ENCODE measurements around the gene ELOB.
"Not testable (repeated sequence)": the region's sequence is repeated elsewhere in the genome, so short reads cannot be mapped to it uniquely, and the experiment has no call there.

ELOB gene

GRCh38 chr16:2744711-2745110 lies 32.4 kb downstream of the ELOB start:
- no peak for DNase-seq

- no peak for DNase-seq
Observed at GRCh38 chr16:2743007-2743810, 33.9 kb downstream of the ELOB start.

- no peak for DNase-seq
Observed at GRCh38 chr16:2742323-2743006, 34.6 kb downstream of the ELOB start.

GRCh38 chr16:2741168-2741567 lies 35.9 kb downstream of the ELOB start:
- DNase-seq, result no peak

- no peak for DNase-seq
Observed at GRCh38 chr16:2740476-2740875, 36.6 kb downstream of the ELOB start.

GRCh38 chr16:2739625-2740430 lies 37.3 kb downstream of the ELOB start:
- DNase-seq, result no peak

GRCh38 chr16:2738615-2739014 lies 38.5 kb downstream of the ELOB start:
- DNase-seq, result no peak

GRCh38 chr16:2737895-2738418 lies 39.1 kb downstream of the ELOB start:
- no peak for DNase-seq

- no peak for DNase-seq
Observed at GRCh38 chr16:2737238-2737605, 39.9 kb downstream of the ELOB start.

- no peak for DNase-seq
Observed at GRCh38 chr16:2736476-2737237, 40.4 kb downstream of the ELOB start.

- peak; percentile 30 to 67 for DNase-seq
Observed at GRCh38 chr16:2734844-2735515, 42.1 kb downstream of the ELOB start.

GRCh38 chr16:2728034-2728433 lies 49.0 kb downstream of the ELOB start:
- DNase-seq, result no peak

GRCh38 chr16:2726923-2727322 lies 50.2 kb downstream of the ELOB start:
- no peak for DNase-seq

GRCh38 chr16:2724816-2725348 lies 52.2 kb downstream of the ELOB start:
- DNase-seq, result no peak

- no peak for DNase-seq
Observed at GRCh38 chr16:2724088-2724676, 52.9 kb downstream of the ELOB start.

GRCh38 chr16:2721634-2722173 lies 55.4 kb downstream of the ELOB start:
- DNase-seq, result not testable (repeated sequence)
